HCT116 (cell line): ENCODE results near the gene EVC. TPM values are rescaled to one million over a fixed set of nuclear protein-coding genes. Genes with fewer than 3 reads are reported as not detected.

Experiments used
- ATAC-seq: fragments of 200-7000 bp; cut with Tn5 transposase; 2 replicates; pipeline ENCODE4 v1.9.1; 2020; ENCODE audit warnings: mild to moderate bottlenecking, moderate library complexity
- BruUV-seq: library from RNA; stranded (reverse); fragments of 400-500 nt; replicated peaks from 2 replicates; lab custom pipeline; 2021; lab: Mats Ljungman, UMichigan
- CTCF ChIA-PET: fragments of 300-600 bp; sonication (Branson Sonifier 250); formaldehyde crosslinking; loops from one replicate; lab custom pipeline; 2021; ENCODE audit warnings: antibody characterized with exemption; lab: Charles Lee
- POLR2A ChIA-PET: fragments of 300-600, 350-600 bp; sonication (Branson Sonifier 250); formaldehyde crosslinking; loops from one replicate; lab custom pipeline; 2021; ENCODE audit warnings: antibody characterized with exemption; lab: Charles Lee
- RAD21 ChIA-PET, 2 experiments: fragments of 300-600 bp; sonication (Branson Sonifier 250); formaldehyde crosslinking; loops; one replicate each; lab custom pipeline; 2023; ENCODE audit warnings: low total read pairs in 2 of 2; ENCODE audit not compliant: uncharacterized antibody in 2 of 2, unreplicated experiment in 2 of 2, low non-redundant PET in 1 of 2; lab: Charles Lee
- DNase-seq: peaks from one replicate; pipeline ENCODE4 v3.0.0-alpha.2; 2010; ENCODE audit warnings: low read depth, low spot score
- H2AFZ ChIP-seq: fragments of 200-600 bp; shearing (Covaris generic), sonication (generic); 2 replicates; pipeline ENCODE4 v1.6.1; 2017; ENCODE audit warnings: low read depth, mixed run types, mixed read lengths, antibody characterized with exemption, low read length; ENCODE audit not compliant: poor library complexity, severe bottlenecking
- H3K27ac ChIP-seq: 2 replicates; pipeline ENCODE4 v1.5.1; 2012; ENCODE audit warnings: low read depth, low read length
- H3K27me3 ChIP-seq: fragments of 200-600 bp; sonication (generic); 2 replicates; pipeline ENCODE4 v1.6.1; 2016; ENCODE audit warnings: mixed run types, low read length, mixed read lengths; ENCODE audit not compliant: insufficient read depth
- H3K36me3 ChIP-seq, 2 experiments: fragments of 200-500 bp in 1 of 2; fragments of 200-600 bp in 1 of 2; sonication (Bioruptor generic) in 1 of 2; sonication (generic) in 1 of 2; 2 replicates each; pipeline versions ENCODE4 v1.5.1 to v1.6.1; 2014 to 2016; ENCODE audit warnings: low read length in 2 of 2, inconsistent platforms in 1 of 2, mixed read lengths in 1 of 2, mixed run types in 1 of 2; ENCODE audit not compliant: insufficient read depth in 2 of 2, control insufficient read depth in 1 of 2
- H3K4me1 ChIP-seq, 2 experiments: fragments of 200-600 bp in 1 of 2; sonication (generic) in 1 of 2; 2 replicates each; pipeline versions ENCODE4 v1.5.1 to v1.6.1; 2012 to 2017; ENCODE audit warnings: low read length in 2 of 2, inconsistent platforms in 1 of 2, mild to moderate bottlenecking in 1 of 2, mixed read lengths in 1 of 2, mixed run types in 1 of 2, moderate library complexity in 1 of 2; ENCODE audit not compliant: insufficient read depth in 2 of 2, control insufficient read depth in 1 of 2
- H3K4me2 ChIP-seq: fragments of 200-600 bp; sonication (generic); 2 replicates; pipeline ENCODE4 v1.6.1; 2017; ENCODE audit warnings: mixed run types, low read length, mixed read lengths
- H3K4me3 ChIP-seq, 2 experiments: fragments of 200-600 bp in 1 of 2; sonication (generic) in 1 of 2; replicated peaks in 1 of 2; 2 replicates each; pipeline ENCODE4 v1.5.1; 2011 to 2016; ENCODE audit warnings: low read length in 2 of 2, control low read depth in 1 of 2, low read depth in 1 of 2, mild to moderate bottlenecking in 1 of 2, mixed read lengths in 1 of 2, mixed run types in 1 of 2
- H3K79me2 ChIP-seq: fragments of 200-600 bp; sonication (generic); 2 replicates; pipeline ENCODE4 v1.6.1; 2017; ENCODE audit warnings: mild to moderate bottlenecking, mixed run types, low read length, moderate library complexity, mixed read lengths; ENCODE audit not compliant: insufficient read depth
- H3K9ac ChIP-seq: fragments of 200-600 bp; sonication (generic); 2 replicates; pipeline ENCODE4 v1.6.1; 2016; ENCODE audit warnings: low read length, mixed read lengths
- H3K9me2 ChIP-seq: fragments of 200-600 bp; sonication (generic), shearing (Covaris generic); 2 replicates; pipeline ENCODE4 v1.6.1; 2017; ENCODE audit warnings: mixed run types, mild to moderate bottlenecking, moderate library complexity; ENCODE audit not compliant: insufficient read depth
- H3K9me3 ChIP-seq, 2 experiments: fragments of 200-500 bp in 1 of 2; fragments of 200-600 bp in 1 of 2; sonication (Bioruptor generic) in 1 of 2; sonication (generic) in 1 of 2; 2 replicates each; pipeline ENCODE4 v1.6.1; 2014 to 2017; ENCODE audit warnings: low read length in 2 of 2, mixed read lengths in 2 of 2, inconsistent platforms in 1 of 2, low read depth in 1 of 2, mild to moderate bottlenecking in 1 of 2, mixed run types in 1 of 2, moderate library complexity in 1 of 2; ENCODE audit not compliant: control insufficient read depth in 1 of 2, insufficient read depth in 1 of 2
- H4K20me1 ChIP-seq: fragments of 200-600 bp; sonication (generic), shearing (Covaris generic); 2 replicates; pipeline ENCODE4 v1.6.1; 2017; ENCODE audit warnings: mixed run types, mild to moderate bottlenecking, moderate library complexity; ENCODE audit not compliant: insufficient read depth
- ATF3 ChIP-seq: IDR thresholded peaks from 2 replicates; pipeline ENCODE4 v1.6.1; 2012
- CBX3 ChIP-seq: IDR thresholded peaks from 2 replicates; pipeline ENCODE4 v1.6.1; 2012; ENCODE audit warnings: low read depth
- EZH2 ChIP-seq: fragments of 200-600 bp; sonication (generic); IDR thresholded peaks from 2 replicates; pipeline ENCODE4 v1.6.1; 2017; ENCODE audit warnings: antibody characterized with exemption, mixed run types
- EZH2phosphoT487 ChIP-seq: fragments of 200-600 bp; IDR thresholded peaks from 2 replicates; pipeline ENCODE4 v1.6.1; 2018; ENCODE audit warnings: antibody characterized with exemption, borderline replicate concordance
- POLR2A ChIP-seq: IDR thresholded peaks from 2 replicates; pipeline ENCODE4 v1.7.0; 2011; ENCODE audit warnings: borderline replicate concordance; ENCODE audit not compliant: insufficient read depth, insufficient read length; ENCODE audit errors: extremely low read depth
- POLR2AphosphoS5 ChIP-seq: IDR thresholded peaks from 2 replicates; pipeline ENCODE4 v1.6.1; 2011; ENCODE audit warnings: mild to moderate bottlenecking, low read depth, low read length, moderate library complexity
- RAD21 ChIP-seq: IDR thresholded peaks from 2 replicates; pipeline ENCODE4 v1.6.1; 2012; ENCODE audit warnings: low read depth, mild to moderate bottlenecking
- REST ChIP-seq: IDR thresholded peaks from 2 replicates; pipeline ENCODE4 v1.6.1; 2012; ENCODE audit warnings: low read depth
- TCF7L2 ChIP-seq: IDR thresholded peaks from 2 replicates; pipeline ENCODE4 v1.7.0; 2011; ENCODE audit warnings: borderline replicate concordance, inconsistent platforms; ENCODE audit not compliant: insufficient read depth, insufficient read length; ENCODE audit errors: extremely low read depth
- ZBTB33 ChIP-seq: IDR thresholded peaks from 2 replicates; pipeline ENCODE4 v1.6.1; 2011; ENCODE audit warnings: mild to moderate bottlenecking, low read length, moderate library complexity; ENCODE audit not compliant: insufficient replicate concordance; ENCODE audit errors: extremely low read depth
- intact Hi-C: fragments of 100-400 bp; cut with micrococcal nuclease; formaldehyde crosslinking; loops from 2 replicates; pipeline ENCODE4 v1.10.0; 2022
- total RNA-seq: library from RNA; stranded (reverse); gene quantifications from one replicate; pipeline ENCODE4 v1.2.1, GENCODE V29; 2021; ENCODE audit not compliant: unreplicated experiment

Gene EVC
- total RNA-seq, 1 experiment from 2014 or later, result 0.15 TPM

GRCh38 chr4:5774416-5775036 is 63.5 kb downstream of the EVC start:
- Histone ChIP-seq H4K20me1 (no peaks in the 10 kb centered on the region), H3K27me3 (no peaks in the 10 kb centered on the region), H3K9me2 (no peaks in the 10 kb centered on the region), H3K4me3 (no peak overlapping the region), H3K4me2 (no peak overlapping the region), H3K9me3 (no peaks in the 10 kb centered on the region; a peak in 1 of 4 replicates), H3K4me1 (peaks cover 0 to 6% of the 10 kb centered on the region in 2 experiments; a peak in 1 of 4 replicates), H2AFZ (no peak overlapping the region), H3K27ac (no peak overlapping the region), H3K79me2 (no peaks in the 10 kb centered on the region), H3K36me3 (no peaks in the 10 kb centered on the region), H3K9ac (no peak overlapping the region)
- TF ChIP-seq EZH2phosphoT487, result no peak
- TF ChIP-seq REST, result no peak
- TF ChIP-seq RAD21, result no peak
- no peak for TF ChIP-seq POLR2A
- intact Hi-C loops, result no loop called here
- CTCF ChIA-PET, result no interaction called here
- DNase-seq (no peak), ATAC-seq (no peak)
- RAD21 ChIA-PET, result no interaction called here
- POLR2A ChIA-PET, result no interaction called here
- no TSS peak for BruUV-seq

- H4K20me1 ChIP-seq, result no peaks in the 10 kb centered on the region
- BruUV-seq, result no TSS peak
- H3K4me1 ChIP-seq, result peaks cover 0 to 6% of the 10 kb centered on the region in 2 experiments; a peak in 1 of 4 replicates
- DNase-seq, result no peak
- no peaks in the 10 kb centered on the region for H3K9me2 ChIP-seq
- CTCF ChIA-PET, result interaction anchor here (1.3 kb wide), 1 partner anchor 37 kb away, joined by 3 read pairs; no protein-coding TSS in a partner anchor
- no peak for ATAC-seq
- no peak overlapping the region for H2AFZ ChIP-seq
- H3K4me3 ChIP-seq, result no peak overlapping the region
- intact Hi-C loops, result no loop called here
- no peaks in the 10 kb centered on the region for H3K27me3 ChIP-seq
- RAD21 ChIA-PET, result no interaction called here
- no peaks in the 10 kb centered on the region for H3K79me2 ChIP-seq
- no peaks in the 10 kb centered on the region for H3K9me3 ChIP-seq
- no peaks in the 10 kb centered on the region for H3K36me3 ChIP-seq
- POLR2A ChIA-PET, result no interaction called here
- H3K27ac ChIP-seq, result no peak overlapping the region
- H3K4me2 ChIP-seq, result no peak overlapping the region
- H3K9ac ChIP-seq, result no peak overlapping the region
- no peak for TF ChIP-seq TCF7L2
- no peak for TF ChIP-seq ZBTB33
- TF ChIP-seq POLR2AphosphoS5, result no peak
- no peak for TF ChIP-seq EZH2
- no peak for TF ChIP-seq POLR2A
- TF ChIP-seq RAD21, result no peak
- TF ChIP-seq ATF3, result no peak
- no peak for TF ChIP-seq CBX3
Measured at GRCh38 chr4:5776510-5776909, 65.5 kb downstream of the EVC start.
